K562 (cell line): ENCODE results near the gene UBAC2. TPM values are rescaled to one million over a fixed set of nuclear protein-coding genes. Genes with fewer than 3 reads are reported as not detected.

Experiments used
- ATAC-seq: fragments of 200-7000 bp; cut with Tn5 transposase; 3 replicates; pipeline ENCODE4 v1.9.1; 2020; ENCODE audit warnings: moderate library complexity
- BruUV-seq: library from RNA; stranded (reverse); fragments of 400-500 nt; replicated peaks from 2 replicates; lab custom pipeline; 2021; lab: Mats Ljungman, UMichigan
- CTCF ChIA-PET: fragments of 300-600 bp; formaldehyde crosslinking; extraction: SDS; loops from one replicate; lab custom pipeline; 2021; ENCODE audit warnings: low intra/inter-chr PET ratio; lab: Yijun Ruan, JAX
- POLR2A ChIA-PET: fragments of 300-600, 350-650 bp; sonication (Branson Sonifier 250); formaldehyde crosslinking; extraction: SDS; loops from one replicate; lab custom pipeline; 2021; ENCODE audit warnings: antibody characterized with exemption, inconsistent platforms; lab: Yijun Ruan, JAX
- DNase-seq, 4 experiments: peaks; one replicate each; pipeline versions ENCODE4 v3.0.0 to v3.0.0-alpha.2; 2011 to 2018; ENCODE audit warnings: low spot score in 3 of 4, mixed read lengths in 3 of 4; ENCODE audit errors: extremely low read depth in 1 of 4
- FAIRE-seq: peaks from 2 replicates; lab custom pipeline; 2011; peaks lifted over from hg19 to GRCh38; lab: Jason Lieb, UNC
- H2AFZ ChIP-seq: 2 replicates; pipeline ENCODE4 v1.6.0; 2011; ENCODE audit warnings: low read depth, low read length, control low read depth, inconsistent platforms
- H3K27ac ChIP-seq: fragments of 200-600 bp; 3 replicates; pipeline ENCODE4 v1.8.0; 2011; ENCODE audit warnings: low read depth, mild to moderate bottlenecking, control low read depth, inconsistent platforms, low read length, moderate library complexity, mixed read lengths; ENCODE audit errors: extremely low read depth
- H3K27me3 ChIP-seq, 2 experiments: fragments of 300-600 bp in 1 of 2; 2 replicates in 1 of 2; 3 replicates in 1 of 2; pipeline versions ENCODE4 v1.6.0 to v1.8.0; 2011; ENCODE audit warnings: inconsistent platforms in 2 of 2, low read length in 2 of 2, mild to moderate bottlenecking in 1 of 2, mixed read lengths in 1 of 2, moderate library complexity in 1 of 2; ENCODE audit not compliant: control insufficient read depth in 2 of 2, insufficient read depth in 2 of 2
- H3K36me3 ChIP-seq: fragments of 300-600 bp; 3 replicates; pipeline ENCODE4 v1.8.0; 2011; ENCODE audit warnings: mild to moderate bottlenecking, low read length, inconsistent platforms; ENCODE audit not compliant: control insufficient read depth, insufficient read depth
- H3K4me1 ChIP-seq, 2 experiments: fragments of 200-600 bp in 1 of 2; replicated peaks in 1 of 2; 2 replicates in 1 of 2; 3 replicates in 1 of 2; pipeline versions ENCODE4 v1.5.1 to v1.8.0; 2011; ENCODE audit warnings: inconsistent platforms in 2 of 2, low read length in 2 of 2, mild to moderate bottlenecking in 1 of 2, mixed read lengths in 1 of 2, moderate library complexity in 1 of 2; ENCODE audit not compliant: control insufficient read depth in 2 of 2, insufficient read depth in 2 of 2
- H3K4me2 ChIP-seq: 2 replicates; pipeline ENCODE4 v1.6.1; 2011; ENCODE audit warnings: low read length, control low read depth, inconsistent platforms, mixed read lengths; ENCODE audit not compliant: insufficient read depth
- H3K4me3 ChIP-seq: fragments of 200-600 bp; sonication (generic), shearing (Covaris generic); 2 replicates; pipeline ENCODE4 v1.5.1; 2016; ENCODE audit warnings: control low read depth, inconsistent platforms
- H3K79me2 ChIP-seq: fragments of 200-600 bp; 3 replicates; pipeline ENCODE4 v1.8.0; 2011; ENCODE audit warnings: low read length, inconsistent platforms; ENCODE audit not compliant: control insufficient read depth, insufficient read depth
- H3K9ac ChIP-seq, 2 experiments: 2 replicates each; pipeline versions ENCODE4 v1.6.0 to v1.6.1; 2011; ENCODE audit warnings: low read depth in 2 of 2, low read length in 2 of 2, control low read depth in 1 of 2, inconsistent platforms in 1 of 2, mild to moderate bottlenecking in 1 of 2, mixed read lengths in 1 of 2; ENCODE audit not compliant: insufficient read depth in 1 of 2
- H3K9me1 ChIP-seq: one replicate; pipeline ENCODE4 v1.6.0; 2011; ENCODE audit warnings: inconsistent platforms, mild to moderate bottlenecking, low read length, moderate library complexity; ENCODE audit not compliant: control insufficient read depth, insufficient read depth
- H3K9me3 ChIP-seq: replicated peaks from 2 replicates; pipeline ENCODE4 v1.5.1; 2011; ENCODE audit warnings: low read depth, low read length, inconsistent platforms; ENCODE audit not compliant: control insufficient read depth, insufficient read depth
- H4K20me1 ChIP-seq: replicated peaks from 2 replicates; pipeline ENCODE4 v1.6.1; 2011; ENCODE audit warnings: low read length, inconsistent platforms, mixed read lengths; ENCODE audit not compliant: control insufficient read depth, insufficient read depth
- C11orf30 ChIP-seq: fragments of 450-650 bp; IDR thresholded peaks from 2 replicates; pipeline ENCODE4 v1.6.1; 2016; ENCODE audit warnings: low read depth, mild to moderate bottlenecking
- CSDE1 ChIP-seq, 2 experiments: fragments of 450-650 bp; IDR thresholded peaks; 2 replicates each; pipeline ENCODE4 v1.6.1; 2016; ENCODE audit warnings: mild to moderate bottlenecking in 1 of 2
- MAFF ChIP-seq: IDR thresholded peaks from 2 replicates; pipeline ENCODE4 v1.6.1; 2012; ENCODE audit warnings: low read length, improper control_type of control experiment
- MAFK ChIP-seq: IDR thresholded peaks from 2 replicates; pipeline ENCODE4 v1.6.1; 2011; ENCODE audit warnings: low read length, improper control_type of control experiment
- MEIS2 ChIP-seq: fragments of 450-650 bp; IDR thresholded peaks from 2 replicates; pipeline ENCODE4 v1.6.1; 2014; ENCODE audit warnings: mild to moderate bottlenecking; ENCODE audit not compliant: partially characterized antibody
- RHOXF2B ChIP-seq: fragments of 250-450 bp; sonication (Bioruptor Pico); conservative IDR thresholded peaks from 2 replicates; pipeline ENCODE4 v1.5.1; 2021
- STAT5A ChIP-seq: IDR thresholded peaks from 2 replicates; pipeline ENCODE4 v1.6.1; 2012; ENCODE audit warnings: low read length, inconsistent platforms, borderline replicate concordance
- ZNF316 ChIP-seq: fragments of 450-650 bp; IDR thresholded peaks from 2 replicates; pipeline ENCODE4 v1.6.1; 2016
- WGBS: fragments of 100-300 bp; shearing (Covaris generic); methylation state at CpG from one replicate; pipeline ENCODE4 v1.1.6; 2016; ENCODE audit warnings: low coverage, mixed read lengths; ENCODE audit not compliant: insufficient coverage; ENCODE audit errors: missing lambda C conversion rate; 5-methylcytosine and 5-hydroxymethylcytosine counted together
- in situ Hi-C: fragments of 300-500 bp; cut with MboI; formaldehyde crosslinking; loops from 4 replicates; pipeline ENCODE4 v1.15.0; 2018; ENCODE audit warnings: inconsistent platforms, mixed read lengths
- intact Hi-C: fragments of 100-400 bp; cut with micrococcal nuclease; formaldehyde crosslinking; loops from 2 replicates; pipeline ENCODE4 v1.14.2; 2022
- polyA plus RNA-seq, 8 experiments: library from polyadenylated mRNA; depleted of rRNA in 4 of 8; stranded (reverse) in 5 of 8; unstranded in 3 of 8; fragments of >200 nt; fragmentation: Nextera tagmentation in 2 of 8; fragmentation: Illumina TruSeq in 1 of 8; extraction: Ambion mirVana in 2 of 8; extraction: Trizol in 1 of 8; gene quantifications; 2 replicates each; pipeline versions ENCODE4 v1.2.1 to v1.2.3, GENCODE V29; 2011 to 2014; ENCODE audit warnings: inconsistent platforms in 1 of 8, missing spikeins in 1 of 8
- total RNA-seq, 7 experiments: library from RNA; depleted of rRNA in 6 of 7; stranded (reverse); fragments of >200 nt in 6 of 7; fragmentation: Illumina TruSeq in 2 of 7; extraction: Trizol in 2 of 7; gene quantifications; 2 replicates each; pipeline versions ENCODE4 v1.2.1 to v1.2.3, GENCODE V29; 2011 to 2021; ENCODE audit warnings: low replicate concordance in 1 of 7
- TF ChIP-seq, protein P1 (sequence below): fragments of 450-650 bp; IDR thresholded peaks from 2 replicates; pipeline ENCODE4 v1.6.1; 2016; ENCODE audit warnings: mild to moderate bottlenecking, moderate library complexity
- TF ChIP-seq, protein P2 (sequence below): fragments of 250-450 bp; sonication (Bioruptor Pico); IDR thresholded peaks from 2 replicates; pipeline ENCODE4 v1.5.0; 2021

UBAC2 gene
- total and polyA plus RNA-seq, 9 of the 15 experiments (the other 6 are each of a cell fraction or from before 2014, with no cell fraction given): 6.0 to 84.1 (median 32.3) TPM

DNA sequence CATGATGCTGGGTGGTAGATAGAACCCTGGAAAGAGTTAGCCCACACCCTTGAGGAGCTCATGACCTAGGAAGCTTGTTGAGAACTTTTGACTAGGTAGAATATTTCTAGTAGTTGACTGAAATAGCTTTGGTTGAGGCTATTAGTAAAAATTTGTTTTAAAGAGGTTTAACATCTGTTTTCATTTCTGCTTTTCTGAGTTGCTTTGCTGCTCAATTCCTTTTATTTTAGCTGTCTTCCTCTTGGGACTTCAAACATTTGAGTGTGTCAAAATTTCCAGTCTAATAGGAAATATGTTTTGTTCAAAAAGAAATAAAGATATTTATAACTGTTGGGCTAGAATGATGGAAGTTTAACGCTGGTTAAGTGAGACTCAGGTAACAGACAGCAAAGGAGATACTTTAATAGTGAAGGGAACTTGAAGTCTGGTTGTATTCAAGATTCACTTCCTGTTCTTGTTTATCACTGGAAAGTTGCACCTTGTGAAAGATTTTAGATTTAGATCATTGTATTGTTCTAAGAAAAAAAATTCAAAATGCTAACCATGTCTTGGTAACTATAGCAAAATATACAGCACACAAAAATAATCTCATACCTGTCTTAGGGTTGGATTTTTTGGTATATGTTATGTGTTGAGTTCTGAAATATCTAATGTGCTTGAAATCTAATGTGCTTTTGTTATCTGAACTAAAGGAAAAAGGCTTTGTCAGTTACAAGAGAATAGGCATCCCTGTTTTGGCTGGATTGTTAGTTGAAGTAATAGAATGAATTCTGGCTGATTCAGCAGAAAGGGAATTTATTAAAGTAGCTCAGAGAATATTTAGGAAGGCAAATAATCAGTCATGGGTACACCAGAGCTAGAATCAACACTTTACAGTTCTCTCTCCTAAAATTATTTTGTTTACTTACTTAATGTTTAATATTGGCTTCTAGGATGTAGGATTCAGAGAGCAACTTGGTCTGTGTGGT, 81.9 kb downstream of the UBAC2 start:
- ChIA-PET CTCF (no interaction called here), POLR2A (interaction anchor here (0.7 kb wide), 1 partner anchor 791 kb away, joined by 3 read pairs; no protein-coding TSS in a partner anchor)
- no peaks in the 10 kb centered on the region for H3K9me1 ChIP-seq
- intact Hi-C loops: no loop called here
- H3K4me2 ChIP-seq: no peak overlapping the region
- 38% methylated on average over 1 of the region's 1 CpG for WGBS
- H3K79me2 ChIP-seq: no peaks in the 10 kb centered on the region
- no peak for FAIRE-seq
- BruUV-seq: no TSS peak
- peaks cover 15% of the 10 kb centered on the region; the same call in 1 of the 3 replicates for H3K36me3 ChIP-seq
- H4K20me1 ChIP-seq: no peaks in the 10 kb centered on the region
- H3K4me1 ChIP-seq: no peaks in the 10 kb centered on the region; a peak in 2 of 5 replicates
- no peak overlapping the region for H2AFZ ChIP-seq
- no peak for ATAC-seq
- no peak for DNase-seq
- H3K9ac ChIP-seq: no peak overlapping the region
- no peak overlapping the region for H3K27ac ChIP-seq
- no peaks in the 10 kb centered on the region for H3K27me3 ChIP-seq
- in situ Hi-C loops: no loop called here
- no peak overlapping the region for H3K4me3 ChIP-seq
- no peaks in the 10 kb centered on the region for H3K9me3 ChIP-seq
- TF ChIP-seq RHOXF2B (CRISPR knock-in tag) (no peak), MAFF (peak; percentile 56), MEIS2 (no peak), ZNF316 (peak; percentile 72), CSDE1 (IDR thresholded peaks at IDR 0.05) (no peak), MAFK (peak; percentile 23; the same call in 1 of the 2 replicates), STAT5A (no peak), C11orf30 (peak; percentile 70)
- TF ChIP-seq, protein P1, sequence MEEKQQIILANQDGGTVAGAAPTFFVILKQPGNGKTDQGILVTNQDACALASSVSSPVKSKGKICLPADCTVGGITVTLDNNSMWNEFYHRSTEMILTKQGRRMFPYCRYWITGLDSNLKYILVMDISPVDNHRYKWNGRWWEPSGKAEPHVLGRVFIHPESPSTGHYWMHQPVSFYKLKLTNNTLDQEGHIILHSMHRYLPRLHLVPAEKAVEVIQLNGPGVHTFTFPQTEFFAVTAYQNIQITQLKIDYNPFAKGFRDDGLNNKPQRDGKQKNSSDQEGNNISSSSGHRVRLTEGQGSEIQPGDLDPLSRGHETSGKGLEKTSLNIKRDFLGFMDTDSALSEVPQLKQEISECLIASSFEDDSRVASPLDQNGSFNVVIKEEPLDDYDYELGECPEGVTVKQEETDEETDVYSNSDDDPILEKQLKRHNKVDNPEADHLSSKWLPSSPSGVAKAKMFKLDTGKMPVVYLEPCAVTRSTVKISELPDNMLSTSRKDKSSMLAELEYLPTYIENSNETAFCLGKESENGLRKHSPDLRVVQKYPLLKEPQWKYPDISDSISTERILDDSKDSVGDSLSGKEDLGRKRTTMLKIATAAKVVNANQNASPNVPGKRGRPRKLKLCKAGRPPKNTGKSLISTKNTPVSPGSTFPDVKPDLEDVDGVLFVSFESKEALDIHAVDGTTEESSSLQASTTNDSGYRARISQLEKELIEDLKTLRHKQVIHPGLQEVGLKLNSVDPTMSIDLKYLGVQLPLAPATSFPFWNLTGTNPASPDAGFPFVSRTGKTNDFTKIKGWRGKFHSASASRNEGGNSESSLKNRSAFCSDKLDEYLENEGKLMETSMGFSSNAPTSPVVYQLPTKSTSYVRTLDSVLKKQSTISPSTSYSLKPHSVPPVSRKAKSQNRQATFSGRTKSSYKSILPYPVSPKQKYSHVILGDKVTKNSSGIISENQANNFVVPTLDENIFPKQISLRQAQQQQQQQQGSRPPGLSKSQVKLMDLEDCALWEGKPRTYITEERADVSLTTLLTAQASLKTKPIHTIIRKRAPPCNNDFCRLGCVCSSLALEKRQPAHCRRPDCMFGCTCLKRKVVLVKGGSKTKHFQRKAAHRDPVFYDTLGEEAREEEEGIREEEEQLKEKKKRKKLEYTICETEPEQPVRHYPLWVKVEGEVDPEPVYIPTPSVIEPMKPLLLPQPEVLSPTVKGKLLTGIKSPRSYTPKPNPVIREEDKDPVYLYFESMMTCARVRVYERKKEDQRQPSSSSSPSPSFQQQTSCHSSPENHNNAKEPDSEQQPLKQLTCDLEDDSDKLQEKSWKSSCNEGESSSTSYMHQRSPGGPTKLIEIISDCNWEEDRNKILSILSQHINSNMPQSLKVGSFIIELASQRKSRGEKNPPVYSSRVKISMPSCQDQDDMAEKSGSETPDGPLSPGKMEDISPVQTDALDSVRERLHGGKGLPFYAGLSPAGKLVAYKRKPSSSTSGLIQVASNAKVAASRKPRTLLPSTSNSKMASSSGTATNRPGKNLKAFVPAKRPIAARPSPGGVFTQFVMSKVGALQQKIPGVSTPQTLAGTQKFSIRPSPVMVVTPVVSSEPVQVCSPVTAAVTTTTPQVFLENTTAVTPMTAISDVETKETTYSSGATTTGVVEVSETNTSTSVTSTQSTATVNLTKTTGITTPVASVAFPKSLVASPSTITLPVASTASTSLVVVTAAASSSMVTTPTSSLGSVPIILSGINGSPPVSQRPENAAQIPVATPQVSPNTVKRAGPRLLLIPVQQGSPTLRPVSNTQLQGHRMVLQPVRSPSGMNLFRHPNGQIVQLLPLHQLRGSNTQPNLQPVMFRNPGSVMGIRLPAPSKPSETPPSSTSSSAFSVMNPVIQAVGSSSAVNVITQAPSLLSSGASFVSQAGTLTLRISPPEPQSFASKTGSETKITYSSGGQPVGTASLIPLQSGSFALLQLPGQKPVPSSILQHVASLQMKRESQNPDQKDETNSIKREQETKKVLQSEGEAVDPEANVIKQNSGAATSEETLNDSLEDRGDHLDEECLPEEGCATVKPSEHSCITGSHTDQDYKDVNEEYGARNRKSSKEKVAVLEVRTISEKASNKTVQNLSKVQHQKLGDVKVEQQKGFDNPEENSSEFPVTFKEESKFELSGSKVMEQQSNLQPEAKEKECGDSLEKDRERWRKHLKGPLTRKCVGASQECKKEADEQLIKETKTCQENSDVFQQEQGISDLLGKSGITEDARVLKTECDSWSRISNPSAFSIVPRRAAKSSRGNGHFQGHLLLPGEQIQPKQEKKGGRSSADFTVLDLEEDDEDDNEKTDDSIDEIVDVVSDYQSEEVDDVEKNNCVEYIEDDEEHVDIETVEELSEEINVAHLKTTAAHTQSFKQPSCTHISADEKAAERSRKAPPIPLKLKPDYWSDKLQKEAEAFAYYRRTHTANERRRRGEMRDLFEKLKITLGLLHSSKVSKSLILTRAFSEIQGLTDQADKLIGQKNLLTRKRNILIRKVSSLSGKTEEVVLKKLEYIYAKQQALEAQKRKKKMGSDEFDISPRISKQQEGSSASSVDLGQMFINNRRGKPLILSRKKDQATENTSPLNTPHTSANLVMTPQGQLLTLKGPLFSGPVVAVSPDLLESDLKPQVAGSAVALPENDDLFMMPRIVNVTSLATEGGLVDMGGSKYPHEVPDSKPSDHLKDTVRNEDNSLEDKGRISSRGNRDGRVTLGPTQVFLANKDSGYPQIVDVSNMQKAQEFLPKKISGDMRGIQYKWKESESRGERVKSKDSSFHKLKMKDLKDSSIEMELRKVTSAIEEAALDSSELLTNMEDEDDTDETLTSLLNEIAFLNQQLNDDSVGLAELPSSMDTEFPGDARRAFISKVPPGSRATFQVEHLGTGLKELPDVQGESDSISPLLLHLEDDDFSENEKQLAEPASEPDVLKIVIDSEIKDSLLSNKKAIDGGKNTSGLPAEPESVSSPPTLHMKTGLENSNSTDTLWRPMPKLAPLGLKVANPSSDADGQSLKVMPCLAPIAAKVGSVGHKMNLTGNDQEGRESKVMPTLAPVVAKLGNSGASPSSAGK: no peak
- TF ChIP-seq, protein P2, sequence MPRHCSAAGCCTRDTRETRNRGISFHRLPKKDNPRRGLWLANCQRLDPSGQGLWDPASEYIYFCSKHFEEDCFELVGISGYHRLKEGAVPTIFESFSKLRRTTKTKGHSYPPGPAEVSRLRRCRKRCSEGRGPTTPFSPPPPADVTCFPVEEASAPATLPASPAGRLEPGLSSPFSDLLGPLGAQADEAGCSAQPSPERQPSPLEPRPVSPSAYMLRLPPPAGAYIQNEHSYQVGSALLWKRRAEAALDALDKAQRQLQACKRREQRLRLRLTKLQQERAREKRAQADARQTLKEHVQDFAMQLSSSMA (CRISPR knock-in tag): no peak
